ENCODE data around the gene CEACAM20.

GRCh38 chr19:44542671-44543070 is 13.2 kb upstream of the CEACAM20 start:
- TF ChIP-seq EZH2phosphoT487 (IDR thresholded peaks at IDR 0.05; ENCODE audit: borderline replicate concordance) = no peak
- no peak for TF ChIP-seq POLR2A (IDR thresholded peaks at IDR 0.05; ENCODE audit: borderline replicate concordance, extremely low read depth, insufficient read depth, insufficient read length)
- TF ChIP-seq SP1 (IDR thresholded peaks at IDR 0.05; ENCODE audit: low read depth) = no peak
- TF ChIP-seq CTCF (IDR thresholded peaks at IDR 0.05 in 2 of 3, conservative IDR thresholded peaks at IDR 0.05 in 1 of 3; ENCODE audit: borderline replicate concordance in 1 of 3, insufficient read depth in 1 of 3, low read depth in 2 of 3, low read length in 2 of 3) = no peak
- TF ChIP-seq MAX (IDR thresholded peaks at IDR 0.05) = no peak
- no peak for TF ChIP-seq ZFX (IDR thresholded peaks at IDR 0.05)
- no peak for TF ChIP-seq ATF3 (IDR thresholded peaks at IDR 0.05)
- no peak for TF ChIP-seq CEBPB (IDR thresholded peaks at IDR 0.05; ENCODE audit: low read depth)
- TF ChIP-seq REST (IDR thresholded peaks at IDR 0.05; ENCODE audit: low read depth) = no peak
- no peak for TF ChIP-seq YY1 (IDR thresholded peaks at IDR 0.05; ENCODE audit: extremely low read depth, insufficient replicate concordance, low read depth, low read length)
- TF ChIP-seq RAD21 (IDR thresholded peaks at IDR 0.05; ENCODE audit: low read depth) = no peak
- no peak for TF ChIP-seq JUND (IDR thresholded peaks at IDR 0.05)
- no peak for TF ChIP-seq POLR2AphosphoS5 (IDR thresholded peaks at IDR 0.05; ENCODE audit: low read depth, low read length)
